H1 (cell line): ENCODE measurements around the gene PLEKHG1. TPM values are rescaled to one million over a fixed set of nuclear protein-coding genes. Genes with fewer than 3 reads are reported as not detected.

Experiments
- CTCF ChIA-PET: fragments of 300-600 bp; sonication (Branson Sonifier 250); formaldehyde crosslinking; loops from one replicate; lab custom pipeline; 2021; ENCODE audit not compliant: partially characterized antibody; lab: Charles Lee
- POLR2A ChIA-PET: fragments of 300-600 bp; sonication (Branson Sonifier 250); formaldehyde crosslinking; loops from one replicate; lab custom pipeline; 2021; ENCODE audit warnings: inconsistent platforms; ENCODE audit not compliant: partially characterized antibody; lab: Charles Lee
- DNase-seq, 2 experiments: peaks; one replicate each; pipeline versions ENCODE4 v3.0.0 to v3.0.0-alpha.2; 2010 to 2022; ENCODE audit warnings: low spot score in 2 of 2, low read depth in 1 of 2, mixed read lengths in 1 of 2
- FAIRE-seq: peaks from 2 replicates; lab custom pipeline; 2011; peaks lifted over from hg19 to GRCh38; lab: Jason Lieb, UNC
- H2AFZ ChIP-seq: 2 replicates; pipeline ENCODE4 v1.8.1; 2012; ENCODE audit warnings: low read length, inconsistent platforms
- H2AK5ac ChIP-seq: 2 replicates; pipeline ENCODE4 v1.6.1; 2013; ENCODE audit warnings: low read depth, low read length
- H2BK120ac ChIP-seq: replicated peaks from 2 replicates; pipeline ENCODE3; 2013; ENCODE audit warnings: low read depth, low read length, inconsistent platforms
- H2BK12ac ChIP-seq: 2 replicates; pipeline ENCODE4 v1.6.1; 2013; ENCODE audit warnings: low read depth, low read length
- H2BK15ac ChIP-seq: 2 replicates; pipeline ENCODE4 v1.6.1; 2013; ENCODE audit warnings: low read length
- H2BK20ac ChIP-seq: 2 replicates; pipeline ENCODE4 v1.6.1; 2013; ENCODE audit warnings: low read length
- H2BK5ac ChIP-seq: 2 replicates; pipeline ENCODE4 v1.6.1; 2013; ENCODE audit warnings: low read depth, low read length
- H3K14ac ChIP-seq: 2 replicates; pipeline ENCODE4 v1.6.1; 2013; ENCODE audit warnings: inconsistent platforms; ENCODE audit not compliant: insufficient read length
- H3K18ac ChIP-seq: 2 replicates; pipeline ENCODE4 v1.6.1; 2013; ENCODE audit warnings: low read length; ENCODE audit errors: extremely low read depth
- H3K23ac ChIP-seq: 2 replicates; pipeline ENCODE4 v1.6.1; 2013; ENCODE audit warnings: inconsistent platforms; ENCODE audit not compliant: insufficient read length
- H3K23me2 ChIP-seq: 2 replicates; pipeline ENCODE4 v1.6.1; 2013; ENCODE audit warnings: low read depth, low read length
- H3K27ac ChIP-seq: 2 replicates; pipeline ENCODE4 v1.6.1; 2011; ENCODE audit warnings: low read depth, low read length, inconsistent platforms
- H3K27me3 ChIP-seq, 4 experiments: replicated peaks in 1 of 4; 1 replicate in 1 of 4; 2 replicates in 3 of 4; pipeline versions ENCODE4 v1.6.1 to v1.8.1; 2011 to 2013; ENCODE audit warnings: low read length in 3 of 4, mild to moderate bottlenecking in 3 of 4, inconsistent platforms in 2 of 4, mixed read lengths in 2 of 4, moderate library complexity in 1 of 4; ENCODE audit not compliant: control insufficient read depth in 3 of 4, insufficient read depth in 3 of 4; ENCODE audit errors: extremely low read depth in 1 of 4
- H3K36me3 ChIP-seq, 4 experiments: 2 replicates each; pipeline versions ENCODE4 v1.6.1 to v1.8.1; 2011 to 2013; ENCODE audit warnings: mild to moderate bottlenecking in 4 of 4, low read length in 3 of 4, moderate library complexity in 2 of 4, control low read depth in 1 of 4, inconsistent platforms in 1 of 4; ENCODE audit not compliant: insufficient read depth in 4 of 4, control insufficient read depth in 2 of 4
- H3K4ac ChIP-seq: replicated peaks from 2 replicates; pipeline ENCODE3; 2013; ENCODE audit warnings: low read length, low read depth, mixed read lengths, inconsistent platforms; ENCODE audit not compliant: insufficient read length
- H3K4me1 ChIP-seq, 4 experiments: replicated peaks in 1 of 4; 1 replicate in 1 of 4; 2 replicates in 3 of 4; pipeline versions ENCODE4 v1.6.1 to v1.8.1; 2011 to 2013; ENCODE audit warnings: low read length in 3 of 4, inconsistent platforms in 2 of 4, mixed read lengths in 1 of 4; ENCODE audit not compliant: insufficient read depth in 4 of 4, control insufficient read depth in 3 of 4
- H3K4me2 ChIP-seq, 2 experiments: 2 replicates each; pipeline versions ENCODE4 v1.6.1 to v1.8.1; 2011 to 2013; ENCODE audit warnings: low read depth in 2 of 2, low read length in 2 of 2, control low read depth in 1 of 2, inconsistent platforms in 1 of 2, mild to moderate bottlenecking in 1 of 2; ENCODE audit not compliant: insufficient read depth in 1 of 2
- H3K4me3 ChIP-seq, 4 experiments: fragments of 200-600, 300-600 bp in 1 of 4; sonication (generic), shearing (Covaris generic), sonication (Bioruptor Twin) in 1 of 4; 2 replicates each; pipeline versions ENCODE4 v1.5.1 to v1.8.1; 2011 to 2016; ENCODE audit warnings: low read length in 4 of 4, low read depth in 3 of 4, control low read depth in 2 of 4, inconsistent platforms in 2 of 4, mild to moderate bottlenecking in 2 of 4, mixed read lengths in 1 of 4, moderate library complexity in 1 of 4; ENCODE audit not compliant: insufficient read depth in 2 of 4; ENCODE audit errors: extremely low read depth in 1 of 4
- H3K56ac ChIP-seq: replicated peaks from 2 replicates; pipeline ENCODE3; 2013; ENCODE audit warnings: low read depth, mild to moderate bottlenecking, mixed read lengths, low read length, inconsistent platforms; ENCODE audit not compliant: insufficient read length
- H3K79me1 ChIP-seq: 2 replicates; pipeline ENCODE4 v1.6.1; 2013; ENCODE audit warnings: low read depth, low read length, control low read depth
- H3K79me2 ChIP-seq, 2 experiments: 2 replicates each; pipeline versions ENCODE4 v1.6.1 to v1.8.1; 2012 to 2013; ENCODE audit warnings: low read length in 2 of 2, mild to moderate bottlenecking in 2 of 2, inconsistent platforms in 1 of 2; ENCODE audit not compliant: insufficient read depth in 2 of 2, control insufficient read depth in 1 of 2
- H3K9ac ChIP-seq, 4 experiments: replicated peaks in 1 of 4; 1 replicate in 1 of 4; 2 replicates in 3 of 4; pipeline versions ENCODE4 v1.6.1 to v1.8.1; 2011 to 2013; ENCODE audit warnings: low read depth in 3 of 4, low read length in 3 of 4, control low read depth in 2 of 4, mild to moderate bottlenecking in 2 of 4, moderate library complexity in 2 of 4, inconsistent platforms in 1 of 4; ENCODE audit errors: extremely low read depth in 1 of 4
- H3K9me3 ChIP-seq, 2 experiments: 2 replicates each; pipeline versions ENCODE4 v1.6.1 to v1.8.1; 2012 to 2013; ENCODE audit warnings: mild to moderate bottlenecking in 2 of 2, moderate library complexity in 2 of 2, control low read depth in 1 of 2, inconsistent platforms in 1 of 2, low read depth in 1 of 2, low read length in 1 of 2, mixed read lengths in 1 of 2; ENCODE audit not compliant: insufficient read depth in 2 of 2
- H4K20me1 ChIP-seq, 2 experiments: replicated peaks in 1 of 2; 2 replicates each; pipeline versions ENCODE3 to v1.8.1; 2011 to 2013; ENCODE audit warnings: inconsistent platforms in 2 of 2, low read length in 2 of 2, mild to moderate bottlenecking in 1 of 2; ENCODE audit not compliant: insufficient read depth in 2 of 2, control insufficient read depth in 1 of 2
- H4K5ac ChIP-seq: 2 replicates; pipeline ENCODE4 v1.6.1; 2013; ENCODE audit warnings: low read length, low read depth, mixed read lengths, inconsistent platforms; ENCODE audit not compliant: insufficient read length
- H4K8ac ChIP-seq: 2 replicates; pipeline ENCODE4 v1.8.0; 2013; ENCODE audit warnings: mild to moderate bottlenecking, moderate library complexity, low read length, inconsistent platforms; ENCODE audit not compliant: insufficient read depth; ENCODE audit errors: extremely low read depth
- H4K91ac ChIP-seq: replicated peaks from 2 replicates; pipeline ENCODE3; 2013; ENCODE audit warnings: low read length, mixed read lengths, inconsistent platforms; ENCODE audit not compliant: insufficient read length
- BACH1 ChIP-seq: IDR thresholded peaks from 2 replicates; pipeline ENCODE4 v1.6.1; 2012; ENCODE audit warnings: low read length, improper control_type of control experiment
- BCL11A ChIP-seq, 2 experiments: IDR thresholded peaks; one replicate each; pipeline ENCODE4 v1.6.1; 2011; ENCODE audit warnings: low read depth in 2 of 2, low read length in 2 of 2, mild to moderate bottlenecking in 2 of 2
- CBX5 ChIP-seq: fragments of 300-800, 300-1000 bp; sonication (generic); IDR thresholded peaks from 2 replicates; pipeline ENCODE4 v1.7.1; 2016; ENCODE audit warnings: antibody characterized with exemption, low read length, low read depth
- CHD1 ChIP-seq: IDR thresholded peaks from 2 replicates; pipeline ENCODE4 v1.6.1; 2012; ENCODE audit warnings: low read depth, low read length, improper control_type of control experiment
- GABPA ChIP-seq: IDR thresholded peaks from 2 replicates; pipeline ENCODE4 v1.6.1; 2011; ENCODE audit warnings: mild to moderate bottlenecking, low read length, moderate library complexity, borderline replicate concordance; ENCODE audit not compliant: insufficient read depth
- HDAC2 ChIP-seq, 2 experiments: fragments of 300-600 bp in 1 of 2; sonication (generic) in 1 of 2; IDR thresholded peaks; 2 replicates each; pipeline ENCODE4 v1.6.1; 2011 to 2012; ENCODE audit warnings: low read depth in 2 of 2, low read length in 2 of 2, mild to moderate bottlenecking in 2 of 2, moderate library complexity in 2 of 2, borderline replicate concordance in 1 of 2, inconsistent platforms in 1 of 2
- JUND ChIP-seq: IDR thresholded peaks from 2 replicates; pipeline ENCODE4 v1.6.1; 2011; ENCODE audit warnings: mild to moderate bottlenecking, improper control_type of control experiment, low read length
- POU5F1 ChIP-seq: IDR thresholded peaks from 2 replicates; pipeline ENCODE4 v1.6.1; 2011; ENCODE audit warnings: low read depth, mild to moderate bottlenecking, low read length, moderate library complexity
- RNF2 ChIP-seq: fragments of 200-900, 300-1000 bp; sonication (generic); IDR thresholded peaks from 2 replicates; pipeline ENCODE4 v1.7.1; 2016; ENCODE audit warnings: borderline replicate concordance, low read depth, mild to moderate bottlenecking, antibody characterized with exemption, low read length; ENCODE audit not compliant: poor library complexity, severe bottlenecking; ENCODE audit errors: missing control alignments
- SAP30 ChIP-seq: fragments of 300-600 bp; sonication (generic); IDR thresholded peaks from 2 replicates; pipeline ENCODE4 v1.7.1; 2012; ENCODE audit warnings: low read length, moderate library complexity, mild to moderate bottlenecking, inconsistent platforms; ENCODE audit not compliant: insufficient read depth, insufficient replicate concordance
- SRF ChIP-seq: IDR thresholded peaks from 2 replicates; pipeline ENCODE4 v1.6.1; 2011; ENCODE audit warnings: mild to moderate bottlenecking, low read depth, low read length, moderate library complexity
- TCF12 ChIP-seq: IDR thresholded peaks from 2 replicates; pipeline ENCODE4 v1.6.1; 2011; ENCODE audit warnings: low read depth, mild to moderate bottlenecking, low read length
- WGBS, 2 experiments: shearing (Covaris generic) in 1 of 2; methylation state at CpG; one replicate each; pipeline versions ENCODE4 v1.1.6 to v1.1.7; 2013 to 2015; ENCODE audit warnings: low lambda C conversion rate in 2 of 2, mixed read lengths in 2 of 2, inconsistent platforms in 1 of 2, low coverage in 1 of 2, missing lambda C conversion rate in 1 of 2; ENCODE audit not compliant: insufficient replicate concordance in 2 of 2, insufficient coverage in 1 of 2, insufficient read length in 1 of 2; ENCODE audit errors: extremely low coverage in 1 of 2, missing lambda C conversion rate in 1 of 2; 5-methylcytosine and 5-hydroxymethylcytosine counted together
- polyA plus RNA-seq, 7 experiments: library from polyadenylated mRNA; depleted of rRNA in 3 of 7; stranded (reverse) in 5 of 7; unstranded in 2 of 7; fragments of >200 nt in 5 of 7; fragments of 200-250 nt in 2 of 7; gene quantifications; 1 replicate in 5 of 7; 2 replicates in 1 of 7; 4 replicates in 1 of 7; pipeline versions ENCODE4 v1.2.1 to v1.2.3, GENCODE V29; 2011 to 2013; ENCODE audit warnings: missing spikeins in 2 of 7, mixed read lengths in 2 of 7
- total RNA-seq: library from RNA; stranded (reverse); fragmentation: NEBNext Ultra II Directional; extraction: Animal tissue kit (Norgen Biotek cat#: 25700); gene quantifications from 2 replicates; pipeline ENCODE4 v1.2.1, GENCODE V29; 2021

Gene PLEKHG1
- total and polyA plus RNA-seq, 2 of the 8 experiments (the other 6 are each of a cell fraction or from before 2014, with no cell fraction given), result 0.94 to 2.2 TPM

DNA sequence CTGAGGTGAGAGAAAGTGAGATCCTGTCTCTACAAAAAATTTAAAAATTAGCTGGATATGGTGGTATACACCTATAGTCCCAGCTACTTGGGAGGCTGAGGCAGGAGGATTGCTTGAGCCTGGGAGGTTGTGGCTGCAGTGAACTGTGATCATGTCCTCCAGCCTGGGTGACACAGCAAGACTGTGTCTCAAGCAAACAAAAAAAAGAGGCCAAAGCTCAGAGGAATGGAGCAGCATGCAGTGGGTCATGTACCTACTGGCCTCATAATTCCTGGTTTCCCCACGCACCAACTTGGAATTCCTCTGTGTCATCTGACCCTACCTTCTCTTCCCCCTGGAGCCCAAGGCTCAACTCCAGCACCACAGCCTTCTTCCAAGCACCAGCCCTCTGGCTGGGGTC, 15.1 kb upstream of the PLEKHG1 start:
- Histone ChIP-seq H3K23ac (no peak overlapping the region), H3K56ac (no peak overlapping the region), H4K91ac (no peak overlapping the region), H2BK15ac (no peak overlapping the region), H2BK20ac (no peak overlapping the region), H3K79me1 (no peaks in the 10 kb centered on the region), H4K5ac (no peak overlapping the region), H3K4me2 (no peak overlapping the region), H2BK12ac (no peak overlapping the region), H4K8ac (no peak overlapping the region), H3K9me3 (no peaks in the 10 kb centered on the region), H3K79me2 (no peaks in the 10 kb centered on the region), H3K36me3 (no peaks in the 10 kb centered on the region), H3K23me2 (no peaks in the 10 kb centered on the region), H3K4me3 (no peak overlapping the region), H3K14ac (no peak overlapping the region), H3K18ac (no peak overlapping the region), H2AFZ (0 out of 2 replicates have a peak overlapping the region, but pooled peaks have one; percentile 62), H3K4ac (no peak overlapping the region), H3K9ac (no peak overlapping the region), H4K20me1 (no peaks in the 10 kb centered on the region), H3K4me1 (peaks cover 0 to 2% (median 0%) of the 10 kb centered on the region in 4 experiments; a peak in 1 of 7 replicates), H2BK5ac (no peak overlapping the region), H3K27me3 (no peaks in the 10 kb centered on the region), H2AK5ac (no peak overlapping the region), H2BK120ac (no peak overlapping the region), H3K27ac (no peak overlapping the region)
- 89% methylated on average over 1 of the region's 1 CpG; no CpG with 5 or more reads in 1 of the 2 experiments for WGBS, 2 experiments
- DNase-seq (no peak), FAIRE-seq (no peak)
- POLR2A ChIA-PET, result no interaction called here
- CTCF ChIA-PET, result interaction anchor here (0.9 kb wide), 1 partner anchor 189 kb away, joined by 3 read pairs; no protein-coding TSS in a partner anchor
- TF ChIP-seq BACH1, result no peak
- no peak for TF ChIP-seq HDAC2 (IDR thresholded peaks at IDR 0.05; ENCODE audit: borderline replicate concordance in 1 of 2, low read depth in 2 of 2, low read length in 2 of 2)
- TF ChIP-seq BCL11A (IDR thresholded peaks at IDR 0.05; ENCODE audit: low read depth in 2 of 2, low read length in 2 of 2), result no peak
- TF ChIP-seq TCF12, result no peak
- TF ChIP-seq GABPA, result no peak
- no peak for TF ChIP-seq JUND
- TF ChIP-seq CHD1, result no peak
- TF ChIP-seq SAP30, result no peak
- no peak for TF ChIP-seq POU5F1
- no peak for TF ChIP-seq CBX5
- no peak for TF ChIP-seq RNF2
- TF ChIP-seq SRF, result no peak
